Immature natural killer cell (primary cell): ENCODE data around the gene METTL22. TPM values are rescaled to one million over a fixed set of nuclear protein-coding genes. Genes with fewer than 3 reads are reported as not detected.

ENCODE experiments used
- DNase-seq, 3 donors: peaks; one replicate each; pipeline ENCODE4 v3.0.0; 2022; ENCODE audit warnings: mixed read lengths in 1 of 3
- H3K27ac Mint-ChIP-seq, 6 donors: one replicate each; pipeline ENCODE4 v1.8.0; 2020; ENCODE audit warnings: mixed read lengths in 6 of 6, mild to moderate bottlenecking in 5 of 6, inconsistent platforms in 4 of 6, moderate library complexity in 3 of 6
- H3K27me3 Mint-ChIP-seq, 3 donors: one replicate each; pipeline ENCODE4 v1.8.0; 2020 to 2021; ENCODE audit warnings: low read depth in 3 of 3, mild to moderate bottlenecking in 3 of 3, mixed read lengths in 3 of 3, moderate library complexity in 3 of 3, inconsistent platforms in 1 of 3
- H3K36me3 Mint-ChIP-seq, 3 donors: one replicate each; pipeline ENCODE4 v1.8.0; 2020; ENCODE audit warnings: mixed read lengths in 3 of 3, inconsistent platforms in 2 of 3, mild to moderate bottlenecking in 2 of 3
- H3K4me1 Mint-ChIP-seq, 2 donors: one replicate each; pipeline ENCODE4 v1.8.0; 2020; ENCODE audit warnings: inconsistent platforms in 2 of 2, mild to moderate bottlenecking in 2 of 2, mixed read lengths in 2 of 2, moderate library complexity in 1 of 2
- H3K4me3 Mint-ChIP-seq, 5 donors: one replicate each; pipeline ENCODE4 v1.8.0; 2020; ENCODE audit warnings: mild to moderate bottlenecking in 5 of 5, mixed read lengths in 5 of 5, inconsistent platforms in 3 of 5, moderate library complexity in 3 of 5
- H3K9me3 Mint-ChIP-seq, 6 donors: one replicate each; pipeline ENCODE4 v1.8.0; 2020; ENCODE audit warnings: mild to moderate bottlenecking in 6 of 6, mixed read lengths in 6 of 6, inconsistent platforms in 4 of 6, moderate library complexity in 3 of 6
- polyA plus RNA-seq, 3 donors: library from polyadenylated mRNA; unstranded; fragments of 300-500 nt; fragmentation: Illumina TruSeq; gene quantifications; one replicate each; pipeline ENCODE4 v1.2.3, GENCODE V29; 2021

The METTL22 gene
- polyA plus RNA-seq, 3 donors from 2014 or later = 7.5 to 9.9 (median 9.4) TPM

GRCh38 chr16:8685617-8686016 lies 64.1 kb downstream of the METTL22 start:
- Mint-ChIP-seq H3K36me3 (peaks cover 17 to 24% (median 20%) of the 10 kb centered on the region in 3 donors), H3K27me3 (peaks cover 0 to 1% (median 0%) of the 10 kb centered on the region in 3 donors), H3K4me3 (no peak overlapping the region), H3K27ac (no peak overlapping the region), H3K9me3 (peaks cover 4 to 15% (median 9%) of the 10 kb centered on the region in 6 donors), H3K4me1 (peaks cover 0 to 6% of the 10 kb centered on the region in 2 donors)
- no peak for DNase-seq

DNA sequence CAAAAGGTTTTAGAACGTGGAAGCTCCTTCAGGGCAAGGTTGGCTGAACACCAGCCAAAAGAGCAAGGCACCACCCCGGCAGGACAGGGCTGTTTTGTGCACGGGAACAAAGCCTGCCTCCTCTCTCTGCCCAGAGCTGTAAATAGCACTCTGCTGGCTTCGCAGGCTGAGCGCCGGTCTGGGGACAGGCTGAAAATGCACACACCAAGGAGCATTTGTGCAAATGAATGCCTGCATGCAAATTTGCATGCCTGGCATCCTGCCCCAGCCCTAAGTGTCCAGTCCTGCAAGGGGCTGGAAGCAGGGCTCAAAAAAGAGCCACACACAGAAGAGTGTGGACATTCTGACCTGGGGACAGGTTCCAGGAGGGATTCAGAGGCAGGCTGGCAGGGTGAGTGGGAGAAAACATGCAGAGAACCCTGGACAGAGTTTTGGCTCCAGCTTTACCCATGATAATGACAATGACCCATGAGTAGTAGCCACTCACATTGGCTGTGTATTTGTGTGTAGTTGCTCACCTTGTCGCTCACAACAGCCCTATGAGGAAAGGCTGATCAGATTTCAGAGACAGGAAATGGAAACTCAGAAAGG lies 64.6 kb downstream of the METTL22 start:
- no peak overlapping the region for H3K27ac Mint-ChIP-seq
- H3K4me1 Mint-ChIP-seq = peaks cover 0 to under 1% of the 10 kb centered on the region in 2 donors
- peaks cover 0 to 1% (median 0%) of the 10 kb centered on the region in 3 donors for H3K27me3 Mint-ChIP-seq

GRCh38 chr16:8686879-8687278 lies 65.4 kb downstream of the METTL22 start:
- Mint-ChIP-seq H3K27me3 (peaks cover 0 to 1% (median 0%) of the 10 kb centered on the region in 3 donors), H3K27ac (no peak overlapping the region), H3K4me1 (no peaks in the 10 kb centered on the region), H3K36me3 (peaks cover 19 to 28% (median 26%) of the 10 kb centered on the region in 3 donors), H3K9me3 (peaks cover 4 to 17% (median 9%) of the 10 kb centered on the region in 6 donors), H3K4me3 (no peak overlapping the region)
- no peak for DNase-seq

More for the DNA sequence above, 64.6 kb downstream of the METTL22 start:
- no peak for DNase-seq
- Mint-ChIP-seq H3K4me3 (no peak overlapping the region), H3K9me3 (peaks cover 4 to 17% (median 9%) of the 10 kb centered on the region in 6 donors), H3K36me3 (peaks cover 19 to 26% (median 24%) of the 10 kb centered on the region in 3 donors)

GRCh38 chr16:8689686-8690085 lies 68.2 kb downstream of the METTL22 start:
- Mint-ChIP-seq H3K27ac (no peak overlapping the region), H3K36me3 (peaks cover 14 to 28% (median 23%) of the 10 kb centered on the region in 3 donors), H3K4me3 (no peak overlapping the region), H3K27me3 (peaks cover 0 to 1% (median 0%) of the 10 kb centered on the region in 3 donors), H3K9me3 (peaks cover 4 to 17% (median 9%) of the 10 kb centered on the region in 6 donors), H3K4me1 (no peaks in the 10 kb centered on the region)
- no peak for DNase-seq

DNA sequence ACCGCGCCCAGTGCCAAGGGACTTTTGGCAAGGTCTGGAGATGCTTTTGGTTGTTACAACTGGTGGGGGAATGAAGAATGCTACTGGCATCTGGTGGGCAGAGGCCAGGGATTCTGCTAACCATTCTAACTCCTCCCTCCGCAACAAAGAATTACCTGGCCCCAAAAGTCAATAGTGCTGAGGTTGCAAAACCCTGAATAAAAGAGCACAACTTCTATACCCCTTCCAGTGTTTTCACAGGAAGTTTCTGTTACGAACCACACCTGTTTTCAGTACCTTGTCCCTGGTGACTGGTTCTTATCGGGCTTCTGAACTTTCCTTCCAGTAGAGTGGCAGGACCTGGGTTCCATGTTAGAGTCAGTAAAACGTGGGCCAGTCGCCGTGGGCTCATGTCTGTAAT lies 70.2 kb downstream of the METTL22 start:
- Mint-ChIP-seq H3K36me3 (peaks cover 14 to 26% (median 18%) of the 10 kb centered on the region in 3 donors), H3K9me3 (peaks cover 4 to 17% (median 9%) of the 10 kb centered on the region in 6 donors), H3K27me3 (peaks cover 0 to 1% (median 0%) of the 10 kb centered on the region in 3 donors), H3K4me3 (no peak overlapping the region), H3K27ac (no peak overlapping the region), H3K4me1 (no peaks in the 10 kb centered on the region)
- no peak for DNase-seq

GRCh38 chr16:8694795-8695728 lies 73.6 kb downstream of the METTL22 start:
- Mint-ChIP-seq H3K4me1 (no peaks in the 10 kb centered on the region), H3K27me3 (no peaks in the 10 kb centered on the region), H3K9me3 (peaks cover 0 to 8% (median under 1%) of the 10 kb centered on the region in 6 donors), H3K4me3 (no peak overlapping the region), H3K27ac (no peak overlapping the region), H3K36me3 (peaks cover 7 to 17% (median 7%) of the 10 kb centered on the region in 3 donors)
- no peak for DNase-seq

DNA sequence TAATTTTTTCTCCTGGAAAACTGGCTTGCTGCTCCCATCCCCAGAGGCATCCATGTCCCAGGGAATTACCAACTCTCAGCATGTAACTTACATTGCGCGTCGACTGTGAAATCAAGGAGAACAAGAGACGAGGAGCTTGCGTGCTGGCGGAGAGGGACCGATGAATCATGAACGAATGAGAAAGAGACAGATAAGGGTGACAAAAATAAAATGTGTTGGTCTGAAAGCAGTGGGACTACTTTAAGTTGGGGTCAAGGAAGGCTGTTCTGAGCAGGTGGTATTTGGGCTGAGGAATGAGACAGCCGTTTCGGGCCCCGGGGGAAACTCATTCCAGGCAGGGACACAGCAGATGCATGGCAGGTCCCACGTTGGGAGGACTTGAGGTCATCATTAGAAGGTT lies 75.4 kb downstream of the METTL22 start:
- no peak for DNase-seq
- Mint-ChIP-seq H3K9me3 (peaks cover 0 to 2% (median 0%) of the 10 kb centered on the region in 6 donors), H3K4me3 (no peak overlapping the region), H3K4me1 (no peaks in the 10 kb centered on the region), H3K27me3 (no peaks in the 10 kb centered on the region), H3K27ac (no peak overlapping the region), H3K36me3 (peaks cover under 1 to 4% (median 4%) of the 10 kb centered on the region in 3 donors)

DNA sequence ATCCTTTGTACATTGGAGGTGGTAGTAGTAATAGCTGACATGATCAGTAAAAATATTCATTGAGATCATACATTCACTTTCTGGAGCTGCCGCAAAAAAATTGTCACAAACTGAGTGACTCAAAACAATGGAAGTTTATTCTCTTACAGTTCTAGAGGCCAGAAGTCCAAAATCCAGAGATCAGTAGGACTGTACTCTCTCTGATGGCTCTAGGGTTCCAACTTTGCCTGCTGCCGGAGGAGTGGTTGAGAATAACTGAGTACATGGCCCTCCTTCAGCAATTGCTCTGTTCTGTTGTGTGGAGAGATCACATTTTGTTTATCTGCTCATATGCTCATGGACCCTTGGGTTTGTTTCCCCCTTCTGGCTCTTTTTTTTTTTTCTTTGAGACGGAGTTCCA lies 76.5 kb downstream of the METTL22 start:
- Mint-ChIP-seq H3K27ac (no peak overlapping the region), H3K4me1 (peaks cover 0 to 3% of the 10 kb centered on the region in 2 donors), H3K27me3 (peaks cover 0 to 1% (median 0%) of the 10 kb centered on the region in 3 donors), H3K4me3 (no peak overlapping the region), H3K36me3 (peaks cover 3 to 8% (median 7%) of the 10 kb centered on the region in 3 donors), H3K9me3 (no peaks in the 10 kb centered on the region)
- DNase-seq = no peak

Other genes with a start within 250 kb of the METTL22 start
- gene TMEM114, start 31.2 kb upstream of the METTL22 start, polyA plus RNA-seq = not detected
- gene ABAT, start 52.9 kb downstream of the METTL22 start, polyA plus RNA-seq = 1 to 10 TPM in 2 of 3 donors, not detected in 1; 1.9 to 5.4 TPM
- 1 to 10 TPM; 6.1 to 8.3 (median 7.0) TPM for gene TMEM186, start 175.9 kb downstream of the METTL22 start, polyA plus RNA-seq
- gene PMM2, start 176.1 kb downstream of the METTL22 start, polyA plus RNA-seq = 10 to 100 TPM; 11.2 to 28.9 (median 15.1) TPM
- gene CARHSP1, start 247.3 kb downstream of the METTL22 start, polyA plus RNA-seq = 10 to 100 TPM; 83.0 to 96.8 (median 92.9) TPM